ENCODE results near the gene HOXA3. TPM values are rescaled to one million over a fixed set of nuclear protein-coding genes. Genes with fewer than 3 reads are reported as not detected.

Gene HOXA3
- 1.4 and 3.6 TPM in 2 replicates for total RNA-seq

DNA sequence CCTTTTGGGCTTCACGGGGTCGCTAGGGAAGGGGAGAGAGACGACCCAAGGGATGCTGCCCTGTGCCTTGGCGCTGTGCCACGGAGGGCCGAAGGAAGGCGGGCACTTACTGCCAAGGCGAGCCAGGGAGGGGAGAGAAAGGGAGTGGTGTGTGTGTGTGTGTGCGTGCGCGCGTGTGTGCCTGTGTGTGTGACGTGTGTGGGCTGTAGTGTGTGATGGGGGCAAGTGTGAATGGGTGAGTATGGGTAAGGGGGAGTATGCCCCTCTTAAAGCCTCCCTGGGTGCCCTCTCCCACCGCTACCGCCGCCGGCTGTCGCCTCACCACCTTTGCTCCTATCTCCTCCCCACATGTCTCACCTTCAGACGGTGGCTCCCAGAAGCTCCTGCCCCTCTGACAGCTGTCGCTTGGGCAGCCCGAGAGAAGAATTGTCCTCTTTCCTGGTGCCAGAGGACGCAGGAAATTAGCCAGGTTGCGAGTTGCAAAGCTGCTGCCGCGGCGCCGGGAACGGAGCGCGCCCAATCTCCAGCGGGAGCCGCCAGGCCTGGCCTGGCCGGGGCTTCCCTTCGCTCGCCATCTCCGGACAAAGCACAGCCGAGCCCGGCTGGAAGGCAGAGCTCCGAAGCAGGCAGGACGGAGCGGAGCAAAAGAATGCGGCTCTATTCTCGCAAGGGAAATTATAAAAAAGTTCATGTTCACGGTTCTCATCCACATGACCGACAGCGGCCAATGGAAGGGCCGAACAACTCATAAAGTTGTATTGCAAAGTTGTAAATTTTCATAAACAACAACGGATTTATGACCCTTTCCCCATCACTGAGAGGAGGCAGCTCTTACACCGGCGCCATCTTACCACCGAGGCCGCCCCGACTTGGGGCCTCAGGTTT is at the start of gene HOXA3:
TSS of gene HOXA3 (minus strand) at position 653 of the 885 bp plus-strand sequence. CDS start 41,943 bp downstream, outside the sequence.

DNA sequence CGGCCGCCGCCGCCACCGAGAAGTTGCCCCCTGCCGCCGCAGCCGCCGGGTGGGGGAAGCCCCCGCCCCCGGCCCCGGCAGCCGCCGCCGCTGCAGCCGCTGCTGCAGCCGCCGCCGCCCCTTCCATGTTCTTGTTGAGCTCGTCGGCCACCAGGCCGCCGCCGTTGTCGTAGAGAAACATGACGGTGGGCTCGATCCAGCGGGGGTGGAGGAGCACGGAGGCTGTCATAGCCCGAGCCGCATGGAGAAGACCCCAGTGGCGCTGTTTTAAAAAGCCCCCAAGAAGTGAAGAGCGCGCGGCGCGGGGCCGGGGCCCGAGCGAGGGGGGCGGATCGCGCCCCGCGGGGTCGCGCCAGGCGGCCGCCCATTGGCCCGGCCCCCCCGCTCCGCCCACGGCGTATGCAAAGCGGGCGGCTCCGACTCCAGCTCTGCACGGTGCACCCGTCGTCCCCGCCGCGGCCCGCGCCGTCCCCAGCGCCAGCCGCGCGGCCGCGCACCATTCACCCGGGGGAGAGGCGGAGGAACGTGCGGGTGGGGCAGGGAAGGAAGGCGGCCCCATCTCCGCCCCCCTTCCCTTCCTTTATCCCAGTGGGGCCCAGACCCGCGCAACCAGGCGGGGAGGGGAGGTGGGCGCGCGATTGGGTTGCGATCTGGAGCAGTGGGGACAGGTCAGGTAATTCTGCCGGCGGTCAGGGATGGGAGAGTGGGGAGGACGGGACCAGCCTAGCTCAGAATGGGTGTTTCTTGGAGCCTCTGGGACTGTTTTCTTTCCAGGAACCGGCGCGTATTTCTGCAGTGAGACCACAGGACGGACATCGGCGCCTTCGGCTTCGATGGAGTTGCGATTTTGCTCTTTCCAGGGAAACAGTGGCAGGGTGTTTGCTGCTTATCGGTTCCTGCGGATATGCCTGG is 47.7 kb upstream of the HOXA3 start, which contains the start of gene HOXA13:
TSS of gene HOXA13 (minus strand) at position 243 of the 912 bp plus-strand sequence. CDS start at position 229, 14 bp downstream.

DNA sequence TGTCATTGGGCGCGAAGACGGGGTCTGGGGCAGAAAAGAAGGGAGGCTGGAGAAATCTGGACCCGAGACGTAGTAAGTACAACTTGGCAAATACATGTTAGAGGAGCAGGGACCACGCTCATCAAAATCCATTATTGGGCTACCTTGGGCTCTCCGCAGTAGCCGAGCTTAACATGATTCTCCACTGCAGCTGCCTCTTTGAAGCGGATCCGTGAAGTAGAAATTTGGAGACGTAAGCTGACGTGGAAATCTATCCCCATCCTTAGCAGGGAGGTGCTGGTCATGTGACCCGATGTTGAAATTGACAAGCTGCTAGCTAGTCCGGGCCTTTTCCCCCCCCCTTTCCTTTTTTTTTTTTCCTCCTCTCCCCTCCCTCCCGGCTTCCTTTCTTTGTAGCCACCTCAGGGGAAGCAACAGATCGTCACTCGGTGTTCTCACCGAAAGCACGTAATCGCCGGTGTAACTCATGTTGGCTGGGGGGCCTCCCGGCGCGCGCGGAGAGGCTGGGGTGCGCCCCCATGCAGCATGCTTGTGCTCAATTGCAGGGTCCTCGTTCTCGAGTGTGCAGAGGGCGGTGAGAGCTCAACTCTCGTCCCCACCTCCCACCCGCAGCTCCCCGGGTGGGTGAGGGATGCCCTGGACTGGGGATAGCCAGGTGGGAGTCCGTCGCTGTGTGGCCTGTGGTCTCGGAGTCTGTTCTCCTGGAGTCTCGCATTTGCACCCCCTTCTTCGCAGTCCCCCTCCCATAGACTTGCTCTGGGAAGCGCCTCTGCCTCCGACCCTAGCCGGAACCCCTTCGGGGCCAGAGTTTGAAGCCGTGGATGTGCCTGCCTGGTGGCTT is 32.9 kb upstream of the HOXA3 start, which contains the start of gene HOXA11:
TSS of gene HOXA11 (minus strand) at position 220 of the 841 bp plus-strand sequence. CDS start at position 132, 88 bp downstream.

DNA sequence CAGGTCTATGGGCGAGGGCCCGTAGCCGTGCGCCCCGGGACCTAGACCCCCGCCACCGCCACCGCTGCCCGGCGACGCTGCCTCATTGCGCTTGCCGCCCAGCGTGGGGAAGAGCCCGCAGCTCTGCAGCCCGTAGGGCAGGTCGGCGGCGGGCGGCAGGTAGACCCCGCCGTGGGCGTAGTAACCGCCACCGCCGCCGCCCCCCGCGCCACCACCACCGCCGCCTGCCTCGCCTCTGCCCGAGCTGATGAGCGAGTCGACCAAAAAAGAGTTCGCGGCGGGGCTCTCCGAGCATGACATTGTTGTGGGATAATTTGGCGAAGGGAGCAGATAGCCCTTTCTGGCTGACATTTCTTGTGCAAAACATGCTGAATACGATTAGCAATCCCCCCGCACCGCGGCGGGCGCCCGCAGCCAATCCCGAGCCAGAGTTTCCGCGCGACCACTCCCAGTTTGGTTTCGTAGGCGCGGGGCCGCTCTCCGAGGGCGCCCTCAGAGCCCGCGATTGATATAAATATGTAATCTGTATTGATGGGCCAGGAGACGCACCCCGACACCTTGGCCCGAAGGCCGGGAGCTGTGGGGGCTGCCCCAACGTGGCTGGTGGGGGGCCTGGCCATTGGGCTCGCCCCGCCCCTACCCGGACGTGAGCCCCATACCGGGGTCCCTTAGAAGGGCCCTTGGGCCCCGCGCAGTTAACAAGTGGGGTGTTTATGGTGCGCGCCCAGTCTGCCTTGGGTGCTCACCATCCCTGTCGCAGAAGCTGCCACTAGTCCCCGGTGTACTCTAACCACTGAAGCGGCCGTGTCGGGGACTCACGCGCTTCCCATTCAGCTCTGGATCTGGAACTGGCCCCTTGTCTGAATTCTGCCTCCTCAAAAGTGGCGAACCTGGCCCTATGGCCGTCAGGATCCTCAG is 21.8 kb upstream of the HOXA3 start, which contains the start of gene HOXA10:
TSS of gene HOXA10 (minus strand) at position 365 of the 918 bp plus-strand sequence. CDS start at position 351, 14 bp downstream.

DNA sequence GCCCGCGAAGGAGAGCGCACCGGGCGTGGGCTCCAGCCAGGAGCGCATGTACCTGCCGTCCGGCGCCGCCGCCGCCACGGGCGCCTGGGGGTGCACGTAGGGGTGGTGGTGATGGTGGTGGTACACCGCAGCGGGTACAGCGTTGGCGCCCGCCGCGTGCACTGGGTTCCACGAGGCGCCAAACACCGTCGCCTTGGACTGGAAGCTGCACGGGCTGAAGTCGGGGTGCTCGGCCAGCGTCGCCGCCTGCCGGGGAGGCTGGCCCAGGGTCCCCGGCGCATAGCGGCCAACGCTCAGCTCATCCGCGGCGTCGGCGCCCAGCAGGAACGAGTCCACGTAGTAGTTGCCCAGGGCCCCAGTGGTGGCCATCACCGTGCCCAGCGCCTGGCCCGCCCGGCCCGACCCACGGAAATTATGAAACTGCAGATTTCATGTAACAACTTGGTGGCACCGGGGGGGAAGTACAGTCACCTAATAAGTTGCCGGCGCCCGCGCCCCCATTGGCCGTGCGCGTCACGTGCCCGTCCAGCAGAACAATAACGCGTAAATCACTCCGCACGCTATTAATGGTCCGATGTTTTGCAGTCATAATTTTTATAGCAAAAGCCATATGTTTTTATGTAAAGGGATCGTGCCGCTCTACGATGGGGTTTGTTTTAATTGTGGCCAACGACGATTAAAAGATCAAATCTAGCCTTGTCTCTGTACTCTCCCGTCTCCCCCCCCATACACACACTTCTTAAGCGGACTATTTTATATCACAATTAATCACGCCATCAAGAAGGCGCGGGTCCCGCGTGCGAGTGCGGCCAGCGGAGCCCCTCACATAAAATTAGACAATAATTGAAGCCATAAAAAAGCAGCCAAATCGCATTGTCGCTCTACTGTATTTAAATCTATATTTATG is 13.0 kb upstream of the HOXA3 start, which contains the start of gene HOXA9:
TSS of gene HOXA9 (minus strand) at position 449 of the 907 bp plus-strand sequence. CDS start at position 369, 80 bp downstream.

DNA sequence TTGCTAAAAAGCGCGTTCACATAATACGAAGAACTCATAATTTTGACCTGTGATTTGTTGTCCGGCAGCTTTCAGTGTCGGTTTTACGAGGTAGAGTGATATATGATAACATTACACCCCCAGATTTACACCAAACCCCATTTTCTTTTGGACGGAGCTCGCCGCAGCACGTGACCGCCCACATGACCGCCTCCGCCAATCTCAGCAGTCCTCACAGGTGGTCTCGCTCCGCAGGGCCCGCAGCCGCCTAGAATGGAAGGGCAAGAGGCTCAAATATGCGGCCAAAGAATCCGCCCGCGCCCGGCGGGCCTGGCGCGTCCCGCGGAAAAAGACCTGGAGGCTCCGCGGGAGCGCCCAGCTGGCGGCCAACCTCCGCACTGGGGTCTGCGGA is 4.1 kb upstream of the HOXA3 start, which contains the start of gene HOXA7:
TSS of gene HOXA7 (minus strand) at position 168 of the 391 bp plus-strand sequence. CDS start at position 38, 130 bp downstream.

DNA sequence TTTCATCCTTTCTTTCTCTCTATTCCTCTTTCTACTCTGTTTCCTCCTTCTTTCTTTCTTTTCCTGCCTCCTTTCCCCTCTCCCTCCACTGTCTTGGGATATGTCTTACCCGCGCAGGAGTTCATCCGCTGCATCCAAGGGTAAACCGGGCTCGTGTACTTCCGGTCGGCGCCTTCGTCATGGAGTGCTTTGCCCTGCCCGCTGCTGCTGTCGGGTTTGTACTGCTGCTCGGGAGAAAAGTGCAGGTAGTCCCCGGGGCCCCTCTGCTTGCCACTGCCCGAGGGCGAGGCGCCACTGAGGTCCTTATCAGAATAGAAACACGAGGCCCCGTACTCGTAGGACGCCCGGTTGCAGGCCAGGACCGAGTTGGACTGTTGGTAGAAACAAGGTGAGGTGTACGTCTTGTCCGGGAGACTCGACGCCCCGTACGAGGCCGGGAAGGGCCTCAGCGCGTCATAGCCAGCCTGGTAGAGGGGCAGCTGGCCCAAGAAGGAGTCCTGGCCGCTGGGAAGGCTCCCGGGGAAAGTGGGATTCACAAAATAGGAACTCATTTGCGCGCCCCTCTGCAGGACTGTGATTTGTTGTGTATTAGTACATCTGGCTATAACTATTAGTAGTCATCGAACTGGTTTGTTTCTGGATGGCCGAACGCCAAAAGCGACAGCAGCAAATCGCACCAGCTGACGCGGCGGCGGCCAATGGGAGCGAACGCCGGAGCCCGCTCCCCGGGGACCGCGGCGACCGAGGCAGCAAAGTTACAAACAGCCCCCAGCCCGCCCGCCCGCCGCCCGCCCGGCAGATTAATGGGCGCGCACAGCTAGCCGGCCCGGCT is 5.0 kb downstream of the HOXA3 start, which contains the start of gene HOXA6:
TSS of gene HOXA6 (minus strand) at position 576 of the 832 bp plus-strand sequence. CDS start at position 551, 25 bp downstream.

DNA sequence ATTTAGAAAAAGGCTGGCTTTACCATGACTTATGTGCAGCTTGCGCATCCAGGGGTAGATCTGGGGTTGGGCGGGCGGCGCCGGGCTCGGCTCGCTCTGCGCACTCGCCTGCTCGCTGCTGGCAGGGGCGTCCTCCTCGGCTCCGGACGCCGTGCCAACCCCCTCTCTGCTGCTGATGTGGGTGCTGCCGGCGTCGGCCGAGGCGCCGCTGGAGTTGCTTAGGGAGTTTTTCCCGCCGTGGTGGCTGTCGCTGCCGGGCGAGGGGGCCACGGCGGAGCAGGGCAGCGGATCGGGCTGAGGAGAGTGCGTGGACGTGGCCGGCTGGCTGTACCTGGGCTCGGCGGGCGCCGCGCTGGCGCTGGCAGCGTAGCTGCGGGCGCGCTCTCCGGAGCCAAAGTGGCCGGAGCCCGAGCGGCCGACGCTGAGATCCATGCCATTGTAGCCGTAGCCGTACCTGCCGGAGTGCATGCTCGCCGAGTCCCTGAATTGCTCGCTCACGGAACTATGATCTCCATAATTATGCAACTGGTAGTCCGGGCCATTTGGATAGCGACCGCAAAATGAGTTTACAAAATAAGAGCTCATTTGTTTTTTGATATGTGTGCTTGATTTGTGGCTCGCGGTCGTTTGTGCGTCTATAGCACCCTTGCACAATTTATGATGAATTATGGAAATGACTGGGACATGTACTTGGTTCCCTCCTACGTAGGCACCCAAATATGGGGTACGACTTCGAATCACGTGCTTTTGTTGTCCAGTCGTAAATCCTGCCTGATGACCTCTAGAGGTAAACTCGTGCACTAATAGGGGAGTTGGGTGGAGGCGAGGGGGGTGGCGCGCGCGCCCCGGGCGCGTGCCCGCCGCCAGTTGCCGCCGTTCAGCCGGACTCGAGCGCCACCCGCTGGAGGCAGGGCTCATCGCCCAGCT is 9.1 kb downstream of the HOXA3 start, which contains the start of gene HOXA5:
TSS of gene HOXA5 (minus strand) at position 659 of the 927 bp plus-strand sequence. CDS start at position 585, 74 bp downstream.

DNA sequence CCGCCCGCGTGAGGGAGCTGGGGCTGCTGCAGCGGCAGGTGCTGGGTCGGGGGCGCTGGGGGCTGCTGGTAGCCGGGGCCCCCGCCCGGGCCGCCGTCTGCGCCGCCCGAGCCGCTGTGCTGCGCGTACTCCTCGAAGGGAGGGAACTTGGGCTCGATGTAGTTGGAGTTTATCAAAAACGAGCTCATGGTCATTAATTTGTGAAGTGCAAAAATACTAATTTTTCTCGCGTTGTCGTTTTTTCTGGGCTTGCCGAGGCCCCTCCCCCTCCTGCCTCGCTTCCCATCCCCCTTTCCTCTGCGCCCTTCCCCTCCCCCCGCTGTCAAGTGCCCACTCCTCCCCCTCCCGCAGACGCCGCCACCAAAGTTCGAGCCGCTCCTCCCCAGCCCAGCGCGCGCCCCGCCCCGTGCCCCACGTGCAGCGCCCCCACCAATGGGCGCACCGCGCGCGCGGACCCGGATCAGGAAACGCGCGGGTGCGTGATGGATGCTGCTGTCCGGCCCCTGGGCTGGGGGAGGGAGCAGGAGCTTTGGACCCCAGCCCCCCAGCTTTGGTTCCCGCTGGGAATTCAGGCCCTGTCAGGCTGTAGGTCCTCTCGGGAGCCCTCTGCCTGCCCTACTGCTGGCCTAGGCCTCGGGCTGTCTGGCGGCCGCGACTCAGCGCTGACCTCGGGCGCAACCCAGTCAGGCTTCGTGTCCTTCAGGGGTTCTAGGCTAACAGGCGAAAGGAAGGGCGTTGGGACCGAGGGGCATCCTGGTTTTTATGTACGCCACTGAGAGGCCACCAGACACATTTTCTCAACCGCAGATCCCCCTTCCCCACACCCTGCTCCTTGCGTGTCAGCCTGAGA is 21.6 kb downstream of the HOXA3 start, which contains the start of gene HOXA4:
TSS of gene HOXA4 (minus strand) at position 218 of the 850 bp plus-strand sequence. CDS start at position 194, 24 bp downstream.

DNA sequence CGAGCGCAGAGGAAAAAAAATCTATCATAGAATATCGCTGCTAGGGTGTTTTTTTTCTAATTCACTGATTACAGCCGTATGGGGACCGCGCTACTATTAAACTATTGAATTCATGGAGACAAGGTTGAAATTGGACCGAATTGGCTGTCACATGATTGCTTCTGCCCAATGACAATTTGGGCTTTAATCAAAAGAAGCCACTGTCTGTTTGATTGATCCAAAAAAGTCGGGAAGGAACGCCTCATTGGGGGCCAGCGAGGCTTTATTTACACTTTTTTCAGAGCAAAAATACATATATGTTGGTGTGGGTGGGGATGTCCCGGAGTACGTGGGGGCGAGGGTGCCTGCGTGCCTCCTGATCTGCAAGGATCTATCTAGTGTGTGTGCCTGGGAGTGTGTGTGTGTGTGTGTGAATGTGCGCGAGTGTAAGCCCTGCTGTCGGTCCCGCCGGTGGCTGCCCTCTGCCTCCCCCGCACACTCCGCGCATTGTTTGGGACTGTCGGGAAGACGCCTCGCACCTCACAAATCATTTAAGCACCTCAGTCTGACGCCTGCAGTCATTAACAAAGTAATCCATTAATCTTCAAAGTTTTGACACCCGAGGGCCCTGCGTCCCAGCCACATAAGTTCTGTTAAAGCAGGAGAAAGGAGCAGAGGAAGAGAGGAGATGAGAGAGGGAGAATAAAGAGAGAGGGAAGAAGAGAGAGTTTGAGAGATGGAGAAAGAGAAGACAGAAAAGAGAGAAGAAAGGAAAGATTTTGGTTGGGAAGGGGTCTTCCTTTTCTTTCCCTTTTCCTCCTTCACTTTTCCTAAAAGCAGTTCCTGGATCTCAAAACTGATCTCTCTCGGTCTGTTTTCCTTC is 49.6 kb downstream of the HOXA3 start, which contains the start of gene HOXA2:
TSS of gene HOXA2 (minus strand) at position 103 of the 862 bp plus-strand sequence. CDS start 183 bp downstream, outside the sequence.

DNA sequence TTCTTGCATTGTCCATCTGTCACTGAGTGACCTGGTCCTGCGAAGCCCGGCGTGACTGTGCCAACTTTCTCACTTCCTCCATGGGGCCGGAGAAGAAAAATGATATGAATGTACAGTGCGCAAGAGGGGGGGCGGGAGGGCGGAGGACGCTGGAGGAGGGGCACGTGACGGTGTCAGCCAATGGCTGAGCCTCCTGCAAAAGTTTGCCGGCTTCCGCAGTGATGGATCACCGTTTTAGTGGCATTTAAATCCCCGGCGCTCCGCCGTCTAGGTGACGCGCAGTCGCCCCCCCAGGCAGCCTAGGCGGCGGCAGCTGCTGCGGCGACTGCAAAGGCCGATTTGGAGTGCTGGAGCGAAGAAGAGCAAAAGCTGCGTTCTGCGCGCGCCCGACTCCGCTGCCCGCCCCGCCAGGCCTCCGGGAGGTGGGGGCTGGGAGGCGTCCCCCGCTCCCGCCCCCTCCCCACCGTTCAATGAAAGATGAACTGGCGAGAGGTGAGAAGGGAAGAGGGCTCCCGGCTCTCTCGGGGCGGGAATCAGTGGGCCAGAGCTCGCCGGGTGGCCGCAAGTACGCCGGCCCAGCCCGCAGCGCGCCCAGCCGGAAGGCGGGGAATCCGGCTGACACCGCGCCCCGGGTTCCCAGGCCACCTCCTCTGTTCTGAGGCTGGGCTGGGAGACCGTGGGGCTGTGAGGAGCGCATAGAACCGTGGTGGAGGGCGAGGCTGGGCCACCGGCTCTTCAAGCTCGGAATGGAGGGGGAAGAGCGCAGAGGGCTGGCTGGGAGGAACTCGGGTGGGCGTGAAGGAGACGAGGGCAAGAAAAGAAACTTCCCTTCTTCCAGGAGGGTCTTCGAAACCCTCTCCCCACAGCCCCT is 56.3 kb downstream of the HOXA3 start, which contains the start of gene HOXA1:
TSS of gene HOXA1 (minus strand) at position 104 of the 871 bp plus-strand sequence. CDS start at position 16, 88 bp downstream.

